ENCODE results near the gene LYPD5. TPM values are rescaled to one million over a fixed set of nuclear protein-coding genes. Genes with fewer than 3 reads are reported as not detected.

The LYPD5 gene, protein sequence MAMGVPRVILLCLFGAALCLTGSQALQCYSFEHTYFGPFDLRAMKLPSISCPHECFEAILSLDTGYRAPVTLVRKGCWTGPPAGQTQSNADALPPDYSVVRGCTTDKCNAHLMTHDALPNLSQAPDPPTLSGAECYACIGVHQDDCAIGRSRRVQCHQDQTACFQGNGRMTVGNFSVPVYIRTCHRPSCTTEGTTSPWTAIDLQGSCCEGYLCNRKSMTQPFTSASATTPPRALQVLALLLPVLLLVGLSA
- under 1 TPM in 2 of 6 experiments, not detected in 4; 0.80 to 0.87 TPM for total RNA-seq
- long read RNA-seq = 0 reads

DNA sequence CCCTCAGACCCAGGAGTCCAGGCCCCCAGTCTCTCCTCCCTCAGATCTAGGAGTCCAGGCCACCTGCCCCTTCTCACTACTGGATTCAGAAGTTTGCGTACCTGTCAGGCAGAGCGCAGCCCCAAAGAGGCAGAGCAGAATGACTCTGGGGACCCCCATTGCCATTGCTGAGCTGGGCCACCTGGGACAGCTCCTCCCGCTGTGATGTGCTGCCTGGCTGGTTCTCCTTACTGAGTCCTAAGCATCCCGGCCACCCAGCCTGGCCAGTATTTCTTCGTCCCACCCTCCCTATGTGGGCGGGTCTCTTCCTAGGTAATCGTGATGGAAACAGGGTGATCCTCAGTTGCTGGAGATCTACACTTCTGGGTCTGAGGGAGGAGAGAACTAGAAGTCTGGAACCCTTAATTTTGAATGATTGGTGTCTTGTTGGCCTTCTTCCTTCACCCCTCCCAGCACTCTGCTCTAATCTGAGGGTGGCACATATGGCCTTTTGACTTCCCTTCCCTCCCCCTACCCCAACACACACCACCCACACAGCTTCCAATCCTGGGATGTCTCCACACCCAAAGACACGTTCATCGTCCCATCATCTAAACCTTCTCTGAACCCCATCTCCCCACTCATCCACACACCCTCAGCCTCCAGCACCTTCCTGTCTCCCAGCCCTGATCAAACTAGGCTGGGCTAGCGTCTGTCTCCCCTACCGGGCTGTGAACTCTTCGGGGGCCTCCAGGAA, at the start of gene LYPD5:
LYPD5 (minus strand) TSS at position 232 of the 736 bp plus-strand sequence; CDS start at position 165, 67 bp downstream.
- Histone ChIP-seq H3K27me3 (no peaks in the 10 kb centered on the region), H3K36me3 (no peaks in the 10 kb centered on the region), H3K4me3 (no peak within 1 kb of the TSS), H3K27ac (no peak within 1 kb of the TSS), H3K9me3 (no peaks in the 10 kb centered on the region), H3K4me1 (peaks cover 0 to 4% (median 0%) of the 10 kb centered on the region in 4 donors)
- DNase-seq (no peak), ATAC-seq (no peak)
- intact Hi-C loops (cut with DNase I) = no loop called here
- WGBS (ENCODE audit: insufficient coverage, low coverage, low lambda C conversion rate, missing lambda C conversion rate) = 54% methylated on average over 10 of the region's 12 CpGs
- TF ChIP-seq, protein P1, sequence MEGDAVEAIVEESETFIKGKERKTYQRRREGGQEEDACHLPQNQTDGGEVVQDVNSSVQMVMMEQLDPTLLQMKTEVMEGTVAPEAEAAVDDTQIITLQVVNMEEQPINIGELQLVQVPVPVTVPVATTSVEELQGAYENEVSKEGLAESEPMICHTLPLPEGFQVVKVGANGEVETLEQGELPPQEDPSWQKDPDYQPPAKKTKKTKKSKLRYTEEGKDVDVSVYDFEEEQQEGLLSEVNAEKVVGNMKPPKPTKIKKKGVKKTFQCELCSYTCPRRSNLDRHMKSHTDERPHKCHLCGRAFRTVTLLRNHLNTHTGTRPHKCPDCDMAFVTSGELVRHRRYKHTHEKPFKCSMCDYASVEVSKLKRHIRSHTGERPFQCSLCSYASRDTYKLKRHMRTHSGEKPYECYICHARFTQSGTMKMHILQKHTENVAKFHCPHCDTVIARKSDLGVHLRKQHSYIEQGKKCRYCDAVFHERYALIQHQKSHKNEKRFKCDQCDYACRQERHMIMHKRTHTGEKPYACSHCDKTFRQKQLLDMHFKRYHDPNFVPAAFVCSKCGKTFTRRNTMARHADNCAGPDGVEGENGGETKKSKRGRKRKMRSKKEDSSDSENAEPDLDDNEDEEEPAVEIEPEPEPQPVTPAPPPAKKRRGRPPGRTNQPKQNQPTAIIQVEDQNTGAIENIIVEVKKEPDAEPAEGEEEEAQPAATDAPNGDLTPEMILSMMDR (IDR thresholded peaks at IDR 0.05) = no peak
- TF ChIP-seq POLR2A (IDR thresholded peaks at IDR 0.05) = no peak

DNA sequence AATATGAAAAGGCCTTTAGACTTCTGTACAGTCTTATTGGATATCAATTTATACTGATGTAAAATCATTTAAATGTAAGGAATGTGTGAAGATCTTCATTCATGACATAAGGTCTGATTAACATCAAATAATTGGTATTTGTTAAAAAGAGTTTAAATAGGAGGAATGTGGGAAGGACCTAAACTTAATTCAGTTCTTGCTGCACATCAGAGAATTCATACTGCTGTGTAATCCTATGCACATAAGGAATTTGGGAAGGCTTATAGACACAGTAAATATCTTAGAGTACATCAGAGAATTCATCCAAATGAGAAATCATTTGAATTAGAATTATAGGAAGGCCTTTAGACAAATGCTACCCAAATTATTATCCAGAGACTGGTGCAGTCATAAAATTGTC, 46.6 kb upstream of the LYPD5 start:
- intact Hi-C loops (cut with DNase I) = no loop called here
- ATAC-seq = no peak

DNA sequence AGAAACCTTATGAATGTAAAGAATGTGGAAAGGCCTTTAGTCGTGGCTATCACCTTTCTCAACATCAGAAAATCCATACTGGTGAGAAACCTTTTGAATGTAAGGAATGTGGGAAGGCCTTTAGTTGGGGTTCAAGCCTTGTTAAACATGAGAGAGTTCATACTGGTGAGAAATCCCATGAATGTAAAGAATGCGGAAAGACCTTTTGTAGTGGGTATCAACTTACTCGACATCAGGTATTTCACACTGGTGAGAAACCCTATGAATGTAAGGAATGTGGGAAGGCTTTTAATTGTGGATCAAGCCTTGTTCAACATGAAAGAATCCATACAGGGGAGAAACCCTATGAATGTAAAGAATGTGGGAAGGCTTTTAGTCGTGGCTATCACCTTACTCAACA, 45.6 kb upstream of the LYPD5 start:
- peaks cover 0 to 83% (median 30%) of the 10 kb centered on the region in 4 donors for H3K9me3 ChIP-seq
- intact Hi-C loops (cut with DNase I) = no loop called here
- no peak for TF ChIP-seq POLR2A (IDR thresholded peaks at IDR 0.05)
- TF ChIP-seq, protein P1 (IDR thresholded peaks at IDR 0.05) = no peak
- no peaks in the 10 kb centered on the region for H3K4me1 ChIP-seq
- peaks cover 0 to 42% (median 2%) of the 10 kb centered on the region in 4 donors for H3K36me3 ChIP-seq
- no peak overlapping the region for H3K27ac ChIP-seq
- ATAC-seq = no peak
- no peaks in the 10 kb centered on the region for H3K27me3 ChIP-seq
- no peak for DNase-seq
- WGBS (ENCODE audit: insufficient coverage, low coverage, low lambda C conversion rate, missing lambda C conversion rate) = 91% methylated on average over 4 of the region's 4 CpGs
- no peak overlapping the region for H3K4me3 ChIP-seq

More for the DNA sequence above, 46.6 kb upstream of the LYPD5 start:
- H3K27me3 ChIP-seq = no peaks in the 10 kb centered on the region
- peaks cover 0 to 74% (median 30%) of the 10 kb centered on the region in 4 donors for H3K9me3 ChIP-seq
- no peak for DNase-seq
- TF ChIP-seq, protein P1 (IDR thresholded peaks at IDR 0.05) = no peak
- no peak for TF ChIP-seq POLR2A (IDR thresholded peaks at IDR 0.05)
- H3K4me1 ChIP-seq = no peaks in the 10 kb centered on the region
- no peak overlapping the region for H3K4me3 ChIP-seq
- H3K27ac ChIP-seq = no peak overlapping the region
- H3K36me3 ChIP-seq = peaks cover 0 to 35% (median 2%) of the 10 kb centered on the region in 4 donors

DNA sequence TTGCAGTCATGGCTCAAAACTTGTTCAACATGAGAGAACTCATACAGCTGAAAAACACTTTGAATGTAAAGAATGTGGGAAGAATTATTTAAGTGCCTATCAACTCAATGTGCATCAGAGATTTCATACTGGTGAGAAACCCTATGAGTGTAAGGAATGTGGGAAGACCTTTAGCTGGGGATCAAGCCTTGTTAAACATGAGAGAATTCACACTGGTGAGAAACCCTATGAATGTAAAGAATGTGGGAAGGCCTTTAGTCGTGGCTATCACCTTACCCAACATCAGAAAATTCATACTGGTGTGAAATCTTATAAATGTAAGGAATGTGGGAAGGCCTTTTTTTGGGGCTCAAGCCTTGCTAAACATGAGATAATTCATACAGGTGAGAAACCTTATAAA, 45.0 kb upstream of the LYPD5 start:
- Histone ChIP-seq H3K4me3 (no peak overlapping the region), H3K9me3 (peaks cover 0 to 86% (median 30%) of the 10 kb centered on the region in 4 donors), H3K27me3 (no peaks in the 10 kb centered on the region), H3K36me3 (peaks cover 0 to 47% (median 5%) of the 10 kb centered on the region in 4 donors), H3K4me1 (no peaks in the 10 kb centered on the region), H3K27ac (no peak overlapping the region)
- ATAC-seq = no peak
- TF ChIP-seq, protein P1 (IDR thresholded peaks at IDR 0.05) = no peak
- TF ChIP-seq POLR2A (IDR thresholded peaks at IDR 0.05) = no peak
- 93% methylated on average over 1 of the region's 1 CpG for WGBS (ENCODE audit: insufficient coverage, low coverage, low lambda C conversion rate, missing lambda C conversion rate)
- no peak for DNase-seq
- intact Hi-C loops (cut with DNase I) = no loop called here

Data from right lobe of liver (tissue), 6 donors.